HepG2 (cell line): ENCODE measurements around the gene VCL. TPM values are rescaled to one million over a fixed set of nuclear protein-coding genes. Genes with fewer than 3 reads are reported as not detected.
A peak's percentile ranks its signal among the peaks of the same experiment; 100 is the strongest.

Experiments used
- BORCS8-MEF2B ChIP-seq: sonication (generic); formaldehyde crosslinking; IDR thresholded peaks from 2 replicates; pipeline ENCODE4 v1.8.0; 2022; ENCODE audit warnings: mild to moderate bottlenecking, missing genetic modification reagents
- CBX5 ChIP-seq: sonication (generic); formaldehyde crosslinking; IDR thresholded peaks from 2 replicates; pipeline ENCODE4 v1.4.0; 2020; ENCODE audit warnings: missing genetic modification reagents, borderline replicate concordance
- DMAP1 ChIP-seq: IDR thresholded peaks from 2 replicates; pipeline ENCODE4 v1.6.1; 2016
- EHMT2 ChIP-seq: fragments of 200-600 bp; sonication (generic); IDR thresholded peaks from 2 replicates; pipeline ENCODE4 v1.7.0; 2017; ENCODE audit warnings: antibody characterized with exemption, low read depth, low read length, borderline replicate concordance
- EZH2 ChIP-seq: conservative IDR thresholded peaks from 2 replicates; pipeline ENCODE4 v1.6.1; 2012; ENCODE audit warnings: mild to moderate bottlenecking, low read depth, low read length, moderate library complexity
- FOXC1 ChIP-seq: sonication (generic); formaldehyde crosslinking; IDR thresholded peaks from 2 replicates; pipeline ENCODE4 v1.8.0; 2022; ENCODE audit warnings: mild to moderate bottlenecking, missing genetic modification reagents, borderline replicate concordance
- GABPB1 ChIP-seq: IDR thresholded peaks from 2 replicates; pipeline ENCODE4 v1.6.1; 2016; ENCODE audit warnings: mild to moderate bottlenecking, missing genetic modification reagents, moderate library complexity, missing compliant biosample characterization
- IRF2 ChIP-seq: IDR thresholded peaks from 2 replicates; pipeline ENCODE4 v1.6.1; 2018; ENCODE audit warnings: missing genetic modification reagents, missing compliant biosample characterization
- KDM3A ChIP-seq: IDR thresholded peaks from 2 replicates; pipeline ENCODE4 v1.6.1; 2018; ENCODE audit warnings: low read depth, missing compliant biosample characterization
- PCBP1 ChIP-seq: fragments of 200-400 bp; formaldehyde crosslinking; IDR thresholded peaks from 2 replicates; pipeline ENCODE4 v1.6.1; 2017; ENCODE audit warnings: mild to moderate bottlenecking, low read depth, low read length, borderline replicate concordance
- PRMT3 ChIP-seq: sonication (generic); formaldehyde crosslinking; IDR thresholded peaks from 2 replicates; pipeline ENCODE4 v1.8.1; 2022; ENCODE audit warnings: low read depth, mild to moderate bottlenecking, moderate library complexity, missing genetic modification reagents, borderline replicate concordance
- SP4 ChIP-seq: sonication (generic); formaldehyde crosslinking; IDR thresholded peaks from 2 replicates; pipeline ENCODE4 v1.8.1; 2023; ENCODE audit warnings: mild to moderate bottlenecking, missing genetic modification reagents
- SP5 ChIP-seq: IDR thresholded peaks from 2 replicates; pipeline ENCODE4 v1.6.1; 2016; ENCODE audit warnings: low read depth, borderline replicate concordance
- SRSF1 ChIP-seq: fragments of 200-400 bp; formaldehyde crosslinking; optimal IDR thresholded peaks from 2 replicates; pipeline ENCODE3; 2017; ENCODE audit warnings: mild to moderate bottlenecking, low read depth, low read length, moderate library complexity
- ZFP91 ChIP-seq: sonication (generic); formaldehyde crosslinking; IDR thresholded peaks from 2 replicates; pipeline ENCODE4 v1.9.0; 2022; ENCODE audit warnings: missing genetic modification reagents, mild to moderate bottlenecking, borderline replicate concordance
- ZMYM4 ChIP-seq: sonication (generic); formaldehyde crosslinking; IDR thresholded peaks from 2 replicates; pipeline ENCODE4 v1.8.1; 2023; ENCODE audit warnings: mild to moderate bottlenecking, missing genetic modification reagents
- ZNF292 ChIP-seq: sonication (generic); formaldehyde crosslinking; IDR thresholded peaks from 2 replicates; pipeline ENCODE4 v1.8.1; 2022; ENCODE audit warnings: mild to moderate bottlenecking, low read depth, missing genetic modification reagents, borderline replicate concordance
- ZNF432 ChIP-seq: sonication (generic); formaldehyde crosslinking; IDR thresholded peaks from 2 replicates; pipeline ENCODE4 v1.5.0; 2020; ENCODE audit warnings: missing genetic modification reagents, mild to moderate bottlenecking, borderline replicate concordance
- ZNF563 ChIP-seq: sonication (generic); formaldehyde crosslinking; IDR thresholded peaks from 2 replicates; pipeline ENCODE4 v1.8.0; 2022; ENCODE audit warnings: mild to moderate bottlenecking, moderate library complexity, missing genetic modification reagents
- ZNF615 ChIP-seq: sonication (generic); formaldehyde crosslinking; IDR thresholded peaks from 2 replicates; pipeline ENCODE4 v1.5.0; 2020; ENCODE audit warnings: mild to moderate bottlenecking, missing genetic modification reagents, borderline replicate concordance
- ZNF768 ChIP-seq: sonication (generic); formaldehyde crosslinking; IDR thresholded peaks from 2 replicates; pipeline ENCODE4 v1.4.0; 2020; ENCODE audit warnings: missing genetic modification reagents
- polyA plus RNA-seq, 8 experiments: library from polyadenylated mRNA; depleted of rRNA in 3 of 8; stranded (reverse) in 7 of 8; unstranded in 1 of 8; fragments of >200 nt; fragmentation: Illumina TruSeq in 4 of 8; extraction: Trizol in 4 of 8; gene quantifications; 2 replicates each; pipeline versions ENCODE4 v1.2.1 to v1.2.3, GENCODE V29; 2011 to 2016; ENCODE audit warnings: low read depth in 4 of 8, missing spikeins in 1 of 8, mixed read lengths in 1 of 8; ENCODE audit not compliant: insufficient read depth in 1 of 8
- total RNA-seq, 5 experiments: library from RNA; depleted of rRNA; stranded (reverse); fragments of >200 nt; fragmentation: Illumina TruSeq; extraction: Trizol; gene quantifications; 2 replicates each; pipeline ENCODE4 v1.2.3, GENCODE V29; 2016; ENCODE audit warnings: low read depth in 1 of 5
- TF ChIP-seq, protein P1 (sequence below): sonication (generic); formaldehyde crosslinking; IDR thresholded peaks from 2 replicates; pipeline ENCODE4 v1.5.0; 2020; ENCODE audit warnings: mild to moderate bottlenecking, missing genetic modification reagents
- TF ChIP-seq, protein P2 (sequence below): sonication (generic); formaldehyde crosslinking; IDR thresholded peaks from 2 replicates; pipeline ENCODE4 v1.4.0; 2020; ENCODE audit warnings: missing genetic modification reagents, borderline replicate concordance

Gene VCL
- total and polyA plus RNA-seq, 2 of the 13 experiments (the other 11 are each of a cell fraction or from before 2014, with no cell fraction given), result 17.3 to 26.9 TPM

- TF ChIP-seq ZNF432 (CRISPR knock-in tag), result no peak
- peak; percentile 95 for TF ChIP-seq SP4 (CRISPR knock-in tag)
- TF ChIP-seq ZNF768 (CRISPR knock-in tag), result peak; percentile 32; the same call in 1 of the 2 replicates
- no peak for TF ChIP-seq PCBP1
- peak; percentile 73 for TF ChIP-seq DMAP1 (CRISPR knock-in tag)
- TF ChIP-seq, protein P1, sequence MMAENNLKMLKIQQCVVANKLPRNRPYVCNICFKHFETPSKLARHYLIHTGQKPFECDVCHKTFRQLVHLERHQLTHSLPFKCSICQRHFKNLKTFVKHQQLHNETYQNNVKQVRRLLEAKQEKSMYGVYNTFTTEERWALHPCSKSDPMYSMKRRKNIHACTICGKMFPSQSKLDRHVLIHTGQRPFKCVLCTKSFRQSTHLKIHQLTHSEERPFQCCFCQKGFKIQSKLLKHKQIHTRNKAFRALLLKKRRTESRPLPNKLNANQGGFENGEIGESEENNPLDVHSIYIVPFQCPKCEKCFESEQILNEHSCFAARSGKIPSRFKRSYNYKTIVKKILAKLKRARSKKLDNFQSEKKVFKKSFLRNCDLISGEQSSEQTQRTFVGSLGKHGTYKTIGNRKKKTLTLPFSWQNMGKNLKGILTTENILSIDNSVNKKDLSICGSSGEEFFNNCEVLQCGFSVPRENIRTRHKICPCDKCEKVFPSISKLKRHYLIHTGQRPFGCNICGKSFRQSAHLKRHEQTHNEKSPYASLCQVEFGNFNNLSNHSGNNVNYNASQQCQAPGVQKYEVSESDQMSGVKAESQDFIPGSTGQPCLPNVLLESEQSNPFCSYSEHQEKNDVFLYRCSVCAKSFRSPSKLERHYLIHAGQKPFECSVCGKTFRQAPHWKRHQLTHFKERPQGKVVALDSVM (CRISPR knock-in tag), result peak; percentile 16; the same call in 1 of the 2 replicates
- peak; percentile 75 for TF ChIP-seq ZNF563 (CRISPR knock-in tag)
- no peak for TF ChIP-seq EZH2
- TF ChIP-seq ZNF292 (CRISPR knock-in tag), result no peak
- peak; percentile 65; the same call in 1 of the 2 replicates for TF ChIP-seq GABPB1 (CRISPR knock-in tag)
- peak; percentile 70; the same call in 1 of the 2 replicates for TF ChIP-seq ZFP91 (CRISPR knock-in tag)
- 0 out of 2 replicates have a peak, but pooled peaks have one; percentile 15 for TF ChIP-seq IRF2 (CRISPR knock-in tag)
- TF ChIP-seq KDM3A (CRISPR knock-in tag), result peak; percentile 60; the same call in 1 of the 2 replicates
- TF ChIP-seq ZNF615, result no peak
- no peak for TF ChIP-seq PRMT3 (CRISPR knock-in tag)
- TF ChIP-seq BORCS8-MEF2B (CRISPR knock-in tag), result peak; percentile 60
- TF ChIP-seq FOXC1 (CRISPR knock-in tag), result peak; percentile 80; the same call in 1 of the 2 replicates
- TF ChIP-seq CBX5 (CRISPR knock-in tag), result peak; percentile 67
- TF ChIP-seq SP5 (CRISPR knock-in tag), result peak; percentile 36; the same call in 1 of the 2 replicates
- TF ChIP-seq EHMT2, result no peak
- peak; percentile 67 for TF ChIP-seq SRSF1
- TF ChIP-seq, protein P2, sequence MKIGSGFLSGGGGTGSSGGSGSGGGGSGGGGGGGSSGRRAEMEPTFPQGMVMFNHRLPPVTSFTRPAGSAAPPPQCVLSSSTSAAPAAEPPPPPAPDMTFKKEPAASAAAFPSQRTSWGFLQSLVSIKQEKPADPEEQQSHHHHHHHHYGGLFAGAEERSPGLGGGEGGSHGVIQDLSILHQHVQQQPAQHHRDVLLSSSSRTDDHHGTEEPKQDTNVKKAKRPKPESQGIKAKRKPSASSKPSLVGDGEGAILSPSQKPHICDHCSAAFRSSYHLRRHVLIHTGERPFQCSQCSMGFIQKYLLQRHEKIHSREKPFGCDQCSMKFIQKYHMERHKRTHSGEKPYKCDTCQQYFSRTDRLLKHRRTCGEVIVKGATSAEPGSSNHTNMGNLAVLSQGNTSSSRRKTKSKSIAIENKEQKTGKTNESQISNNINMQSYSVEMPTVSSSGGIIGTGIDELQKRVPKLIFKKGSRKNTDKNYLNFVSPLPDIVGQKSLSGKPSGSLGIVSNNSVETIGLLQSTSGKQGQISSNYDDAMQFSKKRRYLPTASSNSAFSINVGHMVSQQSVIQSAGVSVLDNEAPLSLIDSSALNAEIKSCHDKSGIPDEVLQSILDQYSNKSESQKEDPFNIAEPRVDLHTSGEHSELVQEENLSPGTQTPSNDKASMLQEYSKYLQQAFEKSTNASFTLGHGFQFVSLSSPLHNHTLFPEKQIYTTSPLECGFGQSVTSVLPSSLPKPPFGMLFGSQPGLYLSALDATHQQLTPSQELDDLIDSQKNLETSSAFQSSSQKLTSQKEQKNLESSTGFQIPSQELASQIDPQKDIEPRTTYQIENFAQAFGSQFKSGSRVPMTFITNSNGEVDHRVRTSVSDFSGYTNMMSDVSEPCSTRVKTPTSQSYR (CRISPR knock-in tag), result peak; percentile 69
- TF ChIP-seq ZMYM4, result peak; percentile 88; the same call in 1 of the 2 replicates
These were observed at the start of gene VCL (continued) for GRCh38 chr10:73997787-73998622.
